Measurements from ENCODE around the gene BTBD9. TPM values are rescaled to one million over a fixed set of nuclear protein-coding genes. Genes with fewer than 3 reads are reported as not detected.

Gene BTBD9
- total and polyA plus RNA-seq, 2 experiments from 2014 or later, result 10.0 to 13.7 TPM

DNA sequence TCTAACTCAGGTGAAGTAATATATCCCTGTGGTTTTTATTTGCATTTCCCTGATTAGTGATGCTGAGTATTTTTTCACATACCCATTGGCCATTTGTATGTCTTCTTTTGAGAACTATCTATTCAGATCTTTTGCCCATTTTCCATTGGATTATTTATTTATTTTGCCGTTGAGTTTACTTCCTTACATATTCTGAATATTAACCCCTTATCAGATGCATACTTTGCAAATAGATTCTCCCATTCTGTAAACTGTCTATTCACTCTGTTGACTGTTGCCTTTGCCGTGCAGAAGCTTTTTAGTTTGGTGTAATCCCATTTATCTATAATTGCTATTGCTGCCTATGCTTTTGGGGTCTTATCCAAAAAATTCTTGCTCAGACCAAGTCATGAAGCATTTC lies 336.9 kb downstream of the BTBD9 start:
- Histone ChIP-seq H3K4me1 (ENCODE audit: insufficient read depth) (no peaks in the 10 kb centered on the region), H3K79me2 (ENCODE audit: insufficient read depth) (no peaks in the 10 kb centered on the region), H3K9ac (no peak overlapping the region), H3F3A (ENCODE audit: insufficient read depth) (no peaks in the 10 kb centered on the region), H3K27ac (no peak overlapping the region), H2AFZ (no peak overlapping the region), H3K4me2 (ENCODE audit: unreplicated experiment) (no peak overlapping the region), H4K20me1 (ENCODE audit: insufficient read depth) (no peaks in the 10 kb centered on the region), H3K9me3 (ENCODE audit: low read depth) (no peaks in the 10 kb centered on the region), H3K4me3 (no peak overlapping the region), H3K36me3 (ENCODE audit: low read depth) (no peaks in the 10 kb centered on the region), H3K9me2 (ENCODE audit: insufficient read depth) (no peaks in the 10 kb centered on the region), H3K27me3 (replicated peaks; ENCODE audit: insufficient read depth) (no peaks in the 10 kb centered on the region)
- in situ Hi-C loops (cut with MboI), result no loop called here
- DNase-seq, result no peak
- WGBS, 2 experiments (ENCODE audit: low coverage in 1 of 2, low lambda C conversion rate in 2 of 2, missing lambda C conversion rate in 2 of 2), result 50 to 53% methylated on average over 2 of the region's 2 CpGs
- no peak for TF ChIP-seq EZH2phosphoT487 (IDR thresholded peaks at IDR 0.05; ENCODE audit: insufficient read depth, low read depth)

DNA sequence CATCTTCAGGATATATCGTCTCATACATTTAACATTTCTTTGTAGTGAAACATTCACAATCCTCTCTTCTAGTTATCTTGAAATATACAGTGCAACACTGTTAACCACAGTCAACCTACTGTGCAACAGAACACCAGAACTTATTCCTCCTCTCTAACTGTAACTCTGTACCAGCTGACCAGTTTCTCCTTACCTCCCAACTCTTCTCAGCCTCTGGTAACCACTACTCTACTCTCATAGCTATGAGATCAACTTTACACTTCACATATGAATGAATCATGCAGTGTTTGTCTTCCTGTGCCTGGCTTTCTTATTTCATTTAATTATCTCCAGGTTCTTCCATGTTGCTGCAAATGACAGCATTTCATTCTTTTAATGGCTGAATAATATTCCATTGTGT lies 337.6 kb downstream of the BTBD9 start:
- no peaks in the 10 kb centered on the region for H3F3A ChIP-seq (ENCODE audit: insufficient read depth)
- no peak overlapping the region for H2AFZ ChIP-seq
- no peaks in the 10 kb centered on the region for H3K79me2 ChIP-seq (ENCODE audit: insufficient read depth)
- H3K4me1 ChIP-seq (ENCODE audit: insufficient read depth), result no peaks in the 10 kb centered on the region
- in situ Hi-C loops (cut with MboI), result no loop called here
- no peak overlapping the region for H3K27ac ChIP-seq
- 100% methylated on average over 1 of the region's 1 CpG for WGBS, 2 experiments (ENCODE audit: low coverage in 1 of 2, low lambda C conversion rate in 2 of 2, missing lambda C conversion rate in 2 of 2)
- no peaks in the 10 kb centered on the region for H4K20me1 ChIP-seq (ENCODE audit: insufficient read depth)
- H3K9me3 ChIP-seq (ENCODE audit: low read depth), result no peaks in the 10 kb centered on the region
- H3K27me3 ChIP-seq (replicated peaks; ENCODE audit: insufficient read depth), result no peaks in the 10 kb centered on the region
- H3K4me2 ChIP-seq (ENCODE audit: unreplicated experiment), result no peak overlapping the region
- peak; percentile 5 for DNase-seq
- no peak overlapping the region for H3K4me3 ChIP-seq
- H3K9ac ChIP-seq, result no peak overlapping the region
- H3K9me2 ChIP-seq (ENCODE audit: insufficient read depth), result no peaks in the 10 kb centered on the region
- TF ChIP-seq EZH2phosphoT487 (IDR thresholded peaks at IDR 0.05; ENCODE audit: insufficient read depth, low read depth), result no peak
- TF ChIP-seq EZH2 (IDR thresholded peaks at IDR 0.05; ENCODE audit: insufficient read depth, poor library complexity, severe bottlenecking), result no peak
- no peaks in the 10 kb centered on the region for H3K36me3 ChIP-seq (ENCODE audit: low read depth)

DNA sequence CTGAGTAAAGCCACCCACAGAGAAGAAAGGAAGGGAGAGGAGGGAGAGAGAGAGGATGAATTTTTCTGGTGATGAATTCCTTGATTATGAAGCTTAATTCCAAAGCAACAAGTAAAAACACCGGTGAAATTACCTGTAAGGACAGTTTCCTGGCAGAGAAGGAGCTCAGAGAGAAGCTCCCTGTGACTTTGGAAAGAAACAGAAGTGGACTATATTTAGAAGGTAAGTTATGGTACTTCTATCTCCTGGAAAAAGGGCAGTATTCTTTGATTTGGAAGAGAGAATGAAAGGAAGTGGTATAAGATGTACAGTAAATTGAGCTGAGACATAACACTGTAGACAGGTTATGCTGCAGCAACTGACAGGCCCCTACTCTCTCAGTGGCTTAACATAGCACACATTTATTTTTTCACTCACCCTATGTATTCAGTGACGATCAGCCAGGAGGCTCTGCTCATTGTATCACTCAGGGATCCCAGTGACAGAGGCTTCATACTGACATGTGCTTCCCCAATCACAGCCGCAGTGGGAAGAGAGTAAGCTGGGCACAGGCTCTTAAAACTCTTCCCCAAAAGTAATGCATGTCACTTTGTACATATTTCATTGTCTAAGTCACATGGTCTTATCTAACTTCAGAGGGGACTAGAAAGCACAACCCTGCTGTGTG lies 349.5 kb downstream of the BTBD9 start:
- in situ Hi-C loops (cut with MboI), result no loop called here
- no peak for TF ChIP-seq EZH2 (IDR thresholded peaks at IDR 0.05; ENCODE audit: insufficient read depth, poor library complexity, severe bottlenecking)
- no peaks in the 10 kb centered on the region for H4K20me1 ChIP-seq (ENCODE audit: insufficient read depth)

DNA sequence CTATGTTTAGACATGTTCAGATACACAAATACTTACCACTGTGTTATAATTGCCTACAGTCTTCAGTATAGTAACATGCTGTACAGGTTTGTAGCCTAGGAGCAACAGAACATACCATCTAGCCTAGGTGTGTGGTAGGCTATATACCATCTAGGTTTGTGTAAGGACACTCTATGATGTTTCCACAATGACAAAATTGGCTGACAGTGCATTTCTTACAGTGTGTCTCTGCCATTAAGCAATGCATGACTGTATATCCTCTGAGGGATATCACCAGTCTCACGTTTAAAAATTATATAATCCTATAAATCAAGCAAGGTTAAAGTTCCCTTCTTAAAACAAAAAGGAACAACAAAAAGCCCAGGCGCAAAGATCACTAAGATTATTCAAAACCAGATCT lies 352.2 kb downstream of the BTBD9 start:
- no peaks in the 10 kb centered on the region for H3K9me3 ChIP-seq (ENCODE audit: low read depth)
- H3K4me1 ChIP-seq (ENCODE audit: insufficient read depth), result no peaks in the 10 kb centered on the region
- no peak overlapping the region for H3K4me3 ChIP-seq
- no peaks in the 10 kb centered on the region for H3K79me2 ChIP-seq (ENCODE audit: insufficient read depth)
- in situ Hi-C loops (cut with MboI), result no loop called here
- 95 to 97% methylated on average over 2 of the region's 2 CpGs for WGBS, 2 experiments (ENCODE audit: low coverage in 1 of 2, low lambda C conversion rate in 2 of 2, missing lambda C conversion rate in 2 of 2)
- TF ChIP-seq EZH2phosphoT487 (IDR thresholded peaks at IDR 0.05; ENCODE audit: insufficient read depth, low read depth) (no peak), EZH2 (IDR thresholded peaks at IDR 0.05; ENCODE audit: insufficient read depth, poor library complexity, severe bottlenecking) (no peak)
- H3K27ac ChIP-seq, result no peak overlapping the region
- no peaks in the 10 kb centered on the region for H4K20me1 ChIP-seq (ENCODE audit: insufficient read depth)
- H2AFZ ChIP-seq, result no peak overlapping the region
- no peaks in the 10 kb centered on the region for H3K9me2 ChIP-seq (ENCODE audit: insufficient read depth)
- no peak overlapping the region for H3K4me2 ChIP-seq (ENCODE audit: unreplicated experiment)
- DNase-seq, result no peak
- no peaks in the 10 kb centered on the region for H3K36me3 ChIP-seq (ENCODE audit: low read depth)
- no peak overlapping the region for H3K9ac ChIP-seq
- no peaks in the 10 kb centered on the region for H3K27me3 ChIP-seq (replicated peaks; ENCODE audit: insufficient read depth)
- no peaks in the 10 kb centered on the region for H3F3A ChIP-seq (ENCODE audit: insufficient read depth)

More for the DNA sequence above, 349.5 kb downstream of the BTBD9 start:
- no peak overlapping the region for H3K4me2 ChIP-seq (ENCODE audit: unreplicated experiment)
- no peak overlapping the region for H3K27ac ChIP-seq
- no peak overlapping the region for H3K4me3 ChIP-seq
- no peaks in the 10 kb centered on the region for H3K36me3 ChIP-seq (ENCODE audit: low read depth)
- H2AFZ ChIP-seq, result no peak overlapping the region
- DNase-seq, result no peak
- WGBS, 2 experiments (ENCODE audit: low coverage in 1 of 2, low lambda C conversion rate in 2 of 2, missing lambda C conversion rate in 2 of 2), result 66 to 72% methylated on average over 3 of the region's 3 CpGs
- H3K79me2 ChIP-seq (ENCODE audit: insufficient read depth), result no peaks in the 10 kb centered on the region
- no peaks in the 10 kb centered on the region for H3F3A ChIP-seq (ENCODE audit: insufficient read depth)
- no peaks in the 10 kb centered on the region for H3K9me2 ChIP-seq (ENCODE audit: insufficient read depth)
- no peak overlapping the region for H3K9ac ChIP-seq
- no peaks in the 10 kb centered on the region for H3K4me1 ChIP-seq (ENCODE audit: insufficient read depth)
- no peaks in the 10 kb centered on the region for H3K9me3 ChIP-seq (ENCODE audit: low read depth)
- no peaks in the 10 kb centered on the region for H3K27me3 ChIP-seq (replicated peaks; ENCODE audit: insufficient read depth)

All from GM23248 (cell line).